Measurements from ENCODE around the gene ITPA. TPM values are rescaled to one million over a fixed set of nuclear protein-coding genes. Genes with fewer than 3 reads are reported as not detected.

The ITPA gene
- total and polyA plus RNA-seq, 2 experiments from 2014 or later, result 57.5 to 81.7 TPM

GRCh38 chr20:3192226-3193015 is 16.9 kb upstream of the ITPA start:
- Mint-ChIP-seq H3K27me3 (ENCODE audit: insufficient read depth, low read depth, poor library complexity) (peaks cover 12% of the 10 kb centered on the region), H3K4me1 (peaks cover 11% of the 10 kb centered on the region), H3K36me3 (ENCODE audit: low read depth) (peaks cover 65% of the 10 kb centered on the region), H3K4me3 (no peak overlapping the region), H3K27ac (no peak overlapping the region), H3K9me3 (no peaks in the 10 kb centered on the region)
- DNase-seq (ENCODE audit: low spot score) (no peak), ATAC-seq (no peak)
- H3K27ac ChIP-seq (ENCODE audit: low read depth), result no peak overlapping the region
- H3K9me2 ChIP-seq (ENCODE audit: insufficient read depth), result no peaks in the 10 kb centered on the region
- H4K20me1 ChIP-seq (replicated peaks; ENCODE audit: insufficient read depth), result no peaks in the 10 kb centered on the region; the same call in 1 of the 2 replicates
- H3K36me3 ChIP-seq (ENCODE audit: insufficient read depth), result peaks cover 8% of the 10 kb centered on the region; the same call in 1 of the 2 replicates
- no peak overlapping the region for H3K4me3 ChIP-seq
- H3K4me1 ChIP-seq (ENCODE audit: insufficient read depth), result no peaks in the 10 kb centered on the region
- no peaks in the 10 kb centered on the region for H3K27me3 ChIP-seq (ENCODE audit: insufficient read depth)
- H2AFZ ChIP-seq, result no peak overlapping the region
- H3K79me2 ChIP-seq (replicated peaks; ENCODE audit: insufficient read depth), result no peaks in the 10 kb centered on the region
- no peaks in the 10 kb centered on the region for H3F3A ChIP-seq (replicated peaks; ENCODE audit: low read depth)
- no peak overlapping the region for H3K4me2 ChIP-seq
- TF ChIP-seq ZNF331 (CRISPR knock-in tag; IDR thresholded peaks at IDR 0.05; ENCODE audit: low read depth) (no peak), EZH2 (IDR thresholded peaks at IDR 0.05; ENCODE audit: low read depth, unreplicated experiment) (no peak), ZNF114 (CRISPR knock-in tag; IDR thresholded peaks at IDR 0.05) (no peak), CREB1 (CRISPR knock-in tag; IDR thresholded peaks at IDR 0.05; ENCODE audit: low read depth) (no peak), NANOG (IDR thresholded peaks at IDR 0.05; ENCODE audit: borderline replicate concordance) (no peak), ZNF462 (CRISPR knock-in tag; IDR thresholded peaks at IDR 0.05) (no peak), JUNB (IDR thresholded peaks at IDR 0.05; ENCODE audit: unreplicated experiment) (no peak), STAT1 (IDR thresholded peaks at IDR 0.05; ENCODE audit: unreplicated experiment) (no peak), POLR2AphosphoS5 (IDR thresholded peaks at IDR 0.05; ENCODE audit: low read depth) (no peak), EZH2phosphoT487 (IDR thresholded peaks at IDR 0.05; ENCODE audit: unreplicated experiment) (no peak)
- TF ChIP-seq, protein P1, sequence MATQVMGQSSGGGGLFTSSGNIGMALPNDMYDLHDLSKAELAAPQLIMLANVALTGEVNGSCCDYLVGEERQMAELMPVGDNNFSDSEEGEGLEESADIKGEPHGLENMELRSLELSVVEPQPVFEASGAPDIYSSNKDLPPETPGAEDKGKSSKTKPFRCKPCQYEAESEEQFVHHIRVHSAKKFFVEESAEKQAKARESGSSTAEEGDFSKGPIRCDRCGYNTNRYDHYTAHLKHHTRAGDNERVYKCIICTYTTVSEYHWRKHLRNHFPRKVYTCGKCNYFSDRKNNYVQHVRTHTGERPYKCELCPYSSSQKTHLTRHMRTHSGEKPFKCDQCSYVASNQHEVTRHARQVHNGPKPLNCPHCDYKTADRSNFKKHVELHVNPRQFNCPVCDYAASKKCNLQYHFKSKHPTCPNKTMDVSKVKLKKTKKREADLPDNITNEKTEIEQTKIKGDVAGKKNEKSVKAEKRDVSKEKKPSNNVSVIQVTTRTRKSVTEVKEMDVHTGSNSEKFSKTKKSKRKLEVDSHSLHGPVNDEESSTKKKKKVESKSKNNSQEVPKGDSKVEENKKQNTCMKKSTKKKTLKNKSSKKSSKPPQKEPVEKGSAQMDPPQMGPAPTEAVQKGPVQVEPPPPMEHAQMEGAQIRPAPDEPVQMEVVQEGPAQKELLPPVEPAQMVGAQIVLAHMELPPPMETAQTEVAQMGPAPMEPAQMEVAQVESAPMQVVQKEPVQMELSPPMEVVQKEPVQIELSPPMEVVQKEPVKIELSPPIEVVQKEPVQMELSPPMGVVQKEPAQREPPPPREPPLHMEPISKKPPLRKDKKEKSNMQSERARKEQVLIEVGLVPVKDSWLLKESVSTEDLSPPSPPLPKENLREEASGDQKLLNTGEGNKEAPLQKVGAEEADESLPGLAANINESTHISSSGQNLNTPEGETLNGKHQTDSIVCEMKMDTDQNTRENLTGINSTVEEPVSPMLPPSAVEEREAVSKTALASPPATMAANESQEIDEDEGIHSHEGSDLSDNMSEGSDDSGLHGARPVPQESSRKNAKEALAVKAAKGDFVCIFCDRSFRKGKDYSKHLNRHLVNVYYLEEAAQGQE (IDR thresholded peaks at IDR 0.05; ENCODE audit: unreplicated experiment), result no peak
- TF ChIP-seq, protein P2, sequence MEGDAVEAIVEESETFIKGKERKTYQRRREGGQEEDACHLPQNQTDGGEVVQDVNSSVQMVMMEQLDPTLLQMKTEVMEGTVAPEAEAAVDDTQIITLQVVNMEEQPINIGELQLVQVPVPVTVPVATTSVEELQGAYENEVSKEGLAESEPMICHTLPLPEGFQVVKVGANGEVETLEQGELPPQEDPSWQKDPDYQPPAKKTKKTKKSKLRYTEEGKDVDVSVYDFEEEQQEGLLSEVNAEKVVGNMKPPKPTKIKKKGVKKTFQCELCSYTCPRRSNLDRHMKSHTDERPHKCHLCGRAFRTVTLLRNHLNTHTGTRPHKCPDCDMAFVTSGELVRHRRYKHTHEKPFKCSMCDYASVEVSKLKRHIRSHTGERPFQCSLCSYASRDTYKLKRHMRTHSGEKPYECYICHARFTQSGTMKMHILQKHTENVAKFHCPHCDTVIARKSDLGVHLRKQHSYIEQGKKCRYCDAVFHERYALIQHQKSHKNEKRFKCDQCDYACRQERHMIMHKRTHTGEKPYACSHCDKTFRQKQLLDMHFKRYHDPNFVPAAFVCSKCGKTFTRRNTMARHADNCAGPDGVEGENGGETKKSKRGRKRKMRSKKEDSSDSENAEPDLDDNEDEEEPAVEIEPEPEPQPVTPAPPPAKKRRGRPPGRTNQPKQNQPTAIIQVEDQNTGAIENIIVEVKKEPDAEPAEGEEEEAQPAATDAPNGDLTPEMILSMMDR (conservative IDR thresholded peaks at IDR 0.05; ENCODE audit: low read depth in 2 of 2), result no peak

Measured in GM23338 (cell line).